HEK293 (cell line): ENCODE measurements around the gene STX16.

Source experiments
- WT1 ChIP-seq: fragments of 450-650 bp; formaldehyde crosslinking; IDR thresholded peaks from 2 replicates; pipeline ENCODE4 v1.5.1; 2016; ENCODE audit warnings: missing biosample characterization, missing genetic modification characterization
- YY1 ChIP-seq: fragments of 450-650 bp; formaldehyde crosslinking; IDR thresholded peaks from 2 replicates; pipeline ENCODE4 v1.5.1; 2018; ENCODE audit warnings: missing biosample characterization, missing genetic modification characterization
- ZNF146 ChIP-seq: fragments of 450-650 bp; formaldehyde crosslinking; IDR thresholded peaks from 2 replicates; pipeline ENCODE4 v1.5.1; 2016; ENCODE audit warnings: missing biosample characterization, missing genetic modification characterization
- ZNF155 ChIP-seq: fragments of 450-650 bp; formaldehyde crosslinking; IDR thresholded peaks from 2 replicates; pipeline ENCODE4 v1.5.1; 2016; ENCODE audit warnings: missing biosample characterization, missing genetic modification characterization
- ZNF324 ChIP-seq: fragments of 450-650 bp; formaldehyde crosslinking; IDR thresholded peaks from 2 replicates; pipeline ENCODE4 v1.5.1; 2016; ENCODE audit warnings: missing biosample characterization, missing genetic modification characterization
- ZNF350 ChIP-seq: fragments of 450-650 bp; formaldehyde crosslinking; IDR thresholded peaks from 2 replicates; pipeline ENCODE4 v1.5.0; 2017; ENCODE audit warnings: missing biosample characterization, mild to moderate bottlenecking, missing genetic modification characterization
- TF ChIP-seq, protein P1 (sequence below): fragments of 450-650 bp; formaldehyde crosslinking; IDR thresholded peaks from 2 replicates; pipeline ENCODE4 v1.5.1; 2016; ENCODE audit warnings: missing biosample characterization, missing genetic modification characterization
- TF ChIP-seq, protein P2 (sequence below): fragments of 450-650 bp; formaldehyde crosslinking; IDR thresholded peaks from 2 replicates; pipeline ENCODE4 v1.5.1; 2016; ENCODE audit warnings: missing biosample characterization, missing genetic modification characterization
- TF ChIP-seq, protein P3 (sequence below): fragments of 450-650 bp; formaldehyde crosslinking; IDR thresholded peaks from 2 replicates; pipeline ENCODE4 v1.5.1; 2017; ENCODE audit warnings: missing biosample characterization, missing genetic modification characterization
- TF ChIP-seq, protein P4 (sequence below): fragments of 450-650 bp; formaldehyde crosslinking; IDR thresholded peaks from 2 replicates; pipeline ENCODE4 v1.5.1; 2017; ENCODE audit warnings: missing biosample characterization, missing genetic modification characterization
- TF ChIP-seq, protein P5 (sequence below): fragments of 450-650 bp; formaldehyde crosslinking; IDR thresholded peaks from 2 replicates; pipeline ENCODE4 v1.5.1; 2016; ENCODE audit warnings: missing biosample characterization, missing genetic modification characterization

DNA sequence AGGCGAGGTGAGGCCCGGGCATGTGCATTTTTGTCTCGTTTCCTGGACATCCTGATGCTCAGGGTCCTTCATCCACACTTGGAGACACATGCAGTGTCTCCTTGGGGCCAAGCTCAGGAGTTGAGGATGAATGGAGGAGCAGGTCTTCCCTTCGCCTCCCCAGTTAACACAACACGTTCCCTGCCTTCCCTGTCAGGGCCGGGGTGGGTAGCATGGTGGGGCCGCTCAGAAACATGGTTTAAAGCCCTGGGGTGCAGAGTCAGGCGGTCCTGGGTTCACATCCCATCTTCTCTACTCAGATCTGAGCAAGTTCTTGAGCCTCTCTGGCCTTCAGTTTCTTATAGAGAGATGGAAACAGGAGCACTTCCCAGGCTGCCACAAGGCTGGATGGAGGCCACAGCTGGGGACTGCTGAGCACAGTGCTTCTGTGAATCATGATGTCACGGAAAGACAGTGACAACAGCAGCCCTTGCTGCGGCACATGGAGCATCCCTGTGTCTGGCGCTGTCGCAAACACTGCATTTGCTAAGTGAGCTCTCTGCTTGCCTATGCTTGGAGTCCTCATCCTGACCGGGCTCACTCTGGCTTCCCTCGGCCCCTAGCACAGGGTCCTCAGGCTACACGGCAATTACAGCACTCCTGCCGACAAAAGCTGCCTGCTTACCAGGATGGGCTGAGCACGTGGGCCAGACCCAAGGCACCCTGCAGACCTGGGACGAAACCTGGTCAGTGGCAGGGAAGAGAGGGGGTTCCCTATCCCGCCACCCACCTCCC is 45.6 kb upstream of the STX16 start:
- TF ChIP-seq YY1 (tag by site-specific recombination) (no peak), ZNF146 (no peak), ZNF324 (tag by site-specific recombination) (no peak), WT1 (tag by site-specific recombination) (no peak), ZNF350 (tag by site-specific recombination) (no peak), ZNF155 (tag by site-specific recombination) (no peak)
- TF ChIP-seq, protein P1, sequence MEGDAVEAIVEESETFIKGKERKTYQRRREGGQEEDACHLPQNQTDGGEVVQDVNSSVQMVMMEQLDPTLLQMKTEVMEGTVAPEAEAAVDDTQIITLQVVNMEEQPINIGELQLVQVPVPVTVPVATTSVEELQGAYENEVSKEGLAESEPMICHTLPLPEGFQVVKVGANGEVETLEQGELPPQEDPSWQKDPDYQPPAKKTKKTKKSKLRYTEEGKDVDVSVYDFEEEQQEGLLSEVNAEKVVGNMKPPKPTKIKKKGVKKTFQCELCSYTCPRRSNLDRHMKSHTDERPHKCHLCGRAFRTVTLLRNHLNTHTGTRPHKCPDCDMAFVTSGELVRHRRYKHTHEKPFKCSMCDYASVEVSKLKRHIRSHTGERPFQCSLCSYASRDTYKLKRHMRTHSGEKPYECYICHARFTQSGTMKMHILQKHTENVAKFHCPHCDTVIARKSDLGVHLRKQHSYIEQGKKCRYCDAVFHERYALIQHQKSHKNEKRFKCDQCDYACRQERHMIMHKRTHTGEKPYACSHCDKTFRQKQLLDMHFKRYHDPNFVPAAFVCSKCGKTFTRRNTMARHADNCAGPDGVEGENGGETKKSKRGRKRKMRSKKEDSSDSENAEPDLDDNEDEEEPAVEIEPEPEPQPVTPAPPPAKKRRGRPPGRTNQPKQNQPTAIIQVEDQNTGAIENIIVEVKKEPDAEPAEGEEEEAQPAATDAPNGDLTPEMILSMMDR (tag by site-specific recombination): no peak
- TF ChIP-seq, protein P2, sequence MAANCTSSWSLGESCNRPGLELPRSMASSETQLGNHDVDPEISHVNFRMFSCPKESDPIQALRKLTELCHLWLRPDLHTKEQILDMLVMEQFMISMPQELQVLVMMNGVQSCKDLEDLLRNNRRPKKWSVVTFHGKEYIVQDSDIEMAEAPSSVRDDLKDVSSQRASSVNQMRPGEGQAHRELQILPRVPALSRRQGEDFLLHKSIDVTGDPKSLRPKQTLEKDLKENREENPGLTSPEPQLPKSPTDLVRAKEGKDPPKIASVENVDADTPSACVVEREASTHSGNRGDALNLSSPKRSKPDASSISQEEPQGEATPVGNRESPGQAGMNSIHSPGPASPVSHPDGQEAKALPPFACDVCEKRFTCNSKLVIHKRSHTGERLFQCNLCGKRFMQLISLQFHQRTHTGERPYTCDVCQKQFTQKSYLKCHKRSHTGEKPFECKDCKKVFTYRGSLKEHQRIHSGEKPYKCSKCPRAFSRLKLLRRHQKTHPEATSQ (tag by site-specific recombination): no peak
- TF ChIP-seq, protein P3, sequence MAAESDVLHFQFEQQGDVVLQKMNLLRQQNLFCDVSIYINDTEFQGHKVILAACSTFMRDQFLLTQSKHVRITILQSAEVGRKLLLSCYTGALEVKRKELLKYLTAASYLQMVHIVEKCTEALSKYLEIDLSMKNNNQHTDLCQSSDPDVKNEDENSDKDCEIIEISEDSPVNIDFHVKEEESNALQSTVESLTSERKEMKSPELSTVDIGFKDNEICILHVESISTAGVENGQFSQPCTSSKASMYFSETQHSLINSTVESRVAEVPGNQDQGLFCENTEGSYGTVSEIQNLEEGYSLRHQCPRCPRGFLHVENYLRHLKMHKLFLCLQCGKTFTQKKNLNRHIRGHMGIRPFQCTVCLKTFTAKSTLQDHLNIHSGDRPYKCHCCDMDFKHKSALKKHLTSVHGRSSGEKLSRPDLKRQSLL (tag by site-specific recombination): no peak
- TF ChIP-seq, protein P4, sequence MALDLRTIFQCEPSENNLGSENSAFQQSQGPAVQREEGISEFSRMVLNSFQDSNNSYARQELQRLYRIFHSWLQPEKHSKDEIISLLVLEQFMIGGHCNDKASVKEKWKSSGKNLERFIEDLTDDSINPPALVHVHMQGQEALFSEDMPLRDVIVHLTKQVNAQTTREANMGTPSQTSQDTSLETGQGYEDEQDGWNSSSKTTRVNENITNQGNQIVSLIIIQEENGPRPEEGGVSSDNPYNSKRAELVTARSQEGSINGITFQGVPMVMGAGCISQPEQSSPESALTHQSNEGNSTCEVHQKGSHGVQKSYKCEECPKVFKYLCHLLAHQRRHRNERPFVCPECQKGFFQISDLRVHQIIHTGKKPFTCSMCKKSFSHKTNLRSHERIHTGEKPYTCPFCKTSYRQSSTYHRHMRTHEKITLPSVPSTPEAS: no peak
- TF ChIP-seq, protein P5, sequence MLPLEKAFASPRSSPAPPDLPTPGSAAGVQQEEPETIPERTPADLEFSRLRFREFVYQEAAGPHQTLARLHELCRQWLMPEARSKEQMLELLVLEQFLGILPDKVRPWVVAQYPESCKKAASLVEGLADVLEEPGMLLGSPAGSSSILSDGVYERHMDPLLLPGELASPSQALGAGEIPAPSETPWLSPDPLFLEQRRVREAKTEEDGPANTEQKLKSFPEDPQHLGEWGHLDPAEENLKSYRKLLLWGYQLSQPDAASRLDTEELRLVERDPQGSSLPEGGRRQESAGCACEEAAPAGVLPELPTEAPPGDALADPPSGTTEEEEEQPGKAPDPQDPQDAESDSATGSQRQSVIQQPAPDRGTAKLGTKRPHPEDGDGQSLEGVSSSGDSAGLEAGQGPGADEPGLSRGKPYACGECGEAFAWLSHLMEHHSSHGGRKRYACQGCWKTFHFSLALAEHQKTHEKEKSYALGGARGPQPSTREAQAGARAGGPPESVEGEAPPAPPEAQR (tag by site-specific recombination): no peak
